GM23248 (cell line): Measurements from ENCODE around the gene SH3TC2. TPM values are rescaled to one million over a fixed set of nuclear protein-coding genes. Genes with fewer than 3 reads are reported as not detected.

Source experiments
- DNase-seq: peaks from one replicate; pipeline ENCODE4 v3.0.0-alpha.2; 2015
- H2AFZ ChIP-seq: fragments of 200-600 bp; sonication (generic); 2 replicates; pipeline ENCODE4 v1.6.1; 2016; ENCODE audit warnings: antibody characterized with exemption
- H3F3A ChIP-seq: fragments of 200-600 bp; sonication (generic); 2 replicates; pipeline ENCODE4 v1.6.1; 2016; ENCODE audit warnings: mild to moderate bottlenecking, antibody characterized with exemption, mixed run types; ENCODE audit not compliant: insufficient read depth
- H3K27ac ChIP-seq: fragments of 200-600 bp; sonication (generic); 2 replicates; pipeline ENCODE4 v1.5.1; 2016; ENCODE audit warnings: mild to moderate bottlenecking
- H3K27me3 ChIP-seq: fragments of 200-600 bp; sonication (generic); replicated peaks from 2 replicates; pipeline ENCODE4 v1.6.1; 2016; ENCODE audit warnings: mild to moderate bottlenecking; ENCODE audit not compliant: insufficient read depth
- H3K36me3 ChIP-seq: fragments of 200-600 bp; sonication (generic); 2 replicates; pipeline ENCODE4 v1.6.1; 2016; ENCODE audit warnings: low read depth, mild to moderate bottlenecking
- H3K4me1 ChIP-seq: fragments of 200-600 bp; sonication (generic); 2 replicates; pipeline ENCODE4 v1.6.1; 2016; ENCODE audit warnings: mild to moderate bottlenecking; ENCODE audit not compliant: insufficient read depth
- H3K4me2 ChIP-seq: fragments of 200-600 bp; sonication (generic); one replicate; pipeline ENCODE4 v1.6.1; 2016; ENCODE audit warnings: mild to moderate bottlenecking; ENCODE audit not compliant: unreplicated experiment
- H3K4me3 ChIP-seq: fragments of 200-600 bp; sonication (generic); 2 replicates; pipeline ENCODE4 v1.5.1; 2016; ENCODE audit warnings: mild to moderate bottlenecking
- H3K79me2 ChIP-seq: fragments of 200-600 bp; sonication (generic); 2 replicates; pipeline ENCODE4 v1.6.1; 2016; ENCODE audit warnings: mild to moderate bottlenecking; ENCODE audit not compliant: insufficient read depth
- H3K9ac ChIP-seq: fragments of 200-600 bp; sonication (generic); 2 replicates; pipeline ENCODE4 v1.6.1; 2016; ENCODE audit warnings: mild to moderate bottlenecking
- H3K9me2 ChIP-seq: fragments of 200-600 bp; sonication (generic); 2 replicates; pipeline ENCODE4 v1.6.1; 2016; ENCODE audit warnings: mixed run types, mild to moderate bottlenecking, moderate library complexity; ENCODE audit not compliant: insufficient read depth
- H3K9me3 ChIP-seq: fragments of 200-600 bp; sonication (generic); one replicate; pipeline ENCODE4 v1.6.1; 2017; ENCODE audit warnings: low read depth
- H4K20me1 ChIP-seq: fragments of 200-600 bp; sonication (generic); 2 replicates; pipeline ENCODE4 v1.6.0; 2016; ENCODE audit not compliant: insufficient read depth
- EZH2 ChIP-seq: fragments of 200-600 bp; sonication (generic); IDR thresholded peaks from 2 replicates; pipeline ENCODE4 v1.6.1; 2018; ENCODE audit warnings: antibody characterized with exemption, mild to moderate bottlenecking; ENCODE audit not compliant: insufficient read depth, poor library complexity, severe bottlenecking
- EZH2phosphoT487 ChIP-seq: fragments of 200-600 bp; sonication (generic); IDR thresholded peaks from 2 replicates; pipeline ENCODE4 v1.6.1; 2018; ENCODE audit warnings: antibody characterized with exemption, moderate library complexity, mild to moderate bottlenecking, low read depth; ENCODE audit not compliant: insufficient read depth
- WGBS, 2 experiments: methylation state at CpG; one replicate each; pipeline ENCODE4 v1.1.6; 2015 to 2017; ENCODE audit warnings: low lambda C conversion rate in 2 of 2, low coverage in 1 of 2; ENCODE audit errors: missing lambda C conversion rate in 2 of 2; 5-methylcytosine and 5-hydroxymethylcytosine counted together
- in situ Hi-C: fragments of 300-500 bp; cut with MboI; formaldehyde crosslinking; loops from 2 replicates; pipeline ENCODE4 v1.15.0; 2020
- microRNA counts: library from miRNA; unstranded; fragments of <30 nt; microRNA quantifications from one replicate; lab custom pipeline; 2016
- microRNA-seq: library from miRNA; unstranded; fragments of <30 nt; microRNA quantifications from one replicate; pipeline ENCODE4, GENCODE V29; 2016; ENCODE audit warnings: borderline number of aligned reads
- polyA plus RNA-seq: library from polyadenylated mRNA; unstranded; fragments of >200 nt; fragmentation: Nextera tagmentation; extraction: Ambion mirVana; gene quantifications from 2 replicates; pipeline ENCODE4 v1.2.1, GENCODE V29; 2016
- small RNA-seq: library from RNA; depleted of rRNA; stranded (forward); fragments of <200 nt; gene quantifications from one replicate; pipeline ENCODE3, GENCODE V24; 2014; ENCODE audit warnings: low read depth, low replicate concordance
- total RNA-seq: library from RNA; depleted of rRNA; stranded (reverse); fragments of >200 nt; shearing (Covaris generic); gene quantifications from 2 replicates; pipeline ENCODE4 v1.2.3, GENCODE V29; 2014; rRNA removed

SH3TC2 gene
- total and polyA plus RNA-seq, 2 experiments from 2014 or later: 0.88 to 1.1 TPM

GRCh38 chr5:148956477-148957385 lies 106.1 kb downstream of the SH3TC2 start:
- Histone ChIP-seq H3K9ac (no peak overlapping the region), H2AFZ (no peak overlapping the region), H3K4me3 (no peak overlapping the region), H3K4me2 (no peak overlapping the region), H3K27me3 (no peaks in the 10 kb centered on the region; the same call in 1 of the 2 replicates), H3K79me2 (no peaks in the 10 kb centered on the region), H4K20me1 (no peaks in the 10 kb centered on the region), H3K4me1 (no peaks in the 10 kb centered on the region), H3F3A (no peaks in the 10 kb centered on the region), H3K9me3 (no peaks in the 10 kb centered on the region), H3K36me3 (no peaks in the 10 kb centered on the region), H3K9me2 (no peaks in the 10 kb centered on the region), H3K27ac (no peak overlapping the region)
- in situ Hi-C loops: no loop called here
- 91 to 93% methylated on average over 3 of the region's 3 CpGs for WGBS, 2 experiments
- TF ChIP-seq EZH2phosphoT487 (no peak), EZH2 (no peak)
- no peak for DNase-seq

MicroRNAs encoded within 50 kb of the gene (microRNA counts, 767-probe panel; counts per million panel counts)
- microRNA hsa-miR-584-5p (lab: Ali Mortazavi, UCI): 447 counts per million, percentile 86 among the panel's probes with 10 or more counts

Small RNAs within 50 kb of the gene (microRNA-seq; reads per million reads assigned to microRNA genes)
- gene MIR584: 18.4 reads per million, percentile 26 among the genes with 10 or more reads in this experiment

Small RNAs within 50 kb of the gene (small RNA-seq; reads per million reads assigned to genes)
- 0.37 reads per million for gene MIR584
- not detected for gene RNU6-732P

Other genes with a start within 250 kb of the SH3TC2 start
- gene ADRB2, start 236.5 kb downstream of the SH3TC2 start, total RNA-seq: 0.65 TPM in 1 of 2 replicates, not detected in the other
- gene ADRB2, start 236.5 kb downstream of the SH3TC2 start, polyA plus RNA-seq: 0.09 and 0.19 TPM in 2 replicates
- gene ABLIM3, start 78.4 kb upstream of the SH3TC2 start, total RNA-seq: 5.6 and 7.9 TPM in 2 replicates
- gene ABLIM3, start 78.4 kb upstream of the SH3TC2 start, polyA plus RNA-seq: 11.4 and 11.7 TPM in 2 replicates
- gene AFAP1L1, start 208.8 kb upstream of the SH3TC2 start, total RNA-seq: 0.38 and 0.76 TPM in 2 replicates
- 0.90 and 1.3 TPM in 2 replicates for gene AFAP1L1, start 208.8 kb upstream of the SH3TC2 start, polyA plus RNA-seq